ENCODE results near the gene ST6GALNAC5.

DNA sequence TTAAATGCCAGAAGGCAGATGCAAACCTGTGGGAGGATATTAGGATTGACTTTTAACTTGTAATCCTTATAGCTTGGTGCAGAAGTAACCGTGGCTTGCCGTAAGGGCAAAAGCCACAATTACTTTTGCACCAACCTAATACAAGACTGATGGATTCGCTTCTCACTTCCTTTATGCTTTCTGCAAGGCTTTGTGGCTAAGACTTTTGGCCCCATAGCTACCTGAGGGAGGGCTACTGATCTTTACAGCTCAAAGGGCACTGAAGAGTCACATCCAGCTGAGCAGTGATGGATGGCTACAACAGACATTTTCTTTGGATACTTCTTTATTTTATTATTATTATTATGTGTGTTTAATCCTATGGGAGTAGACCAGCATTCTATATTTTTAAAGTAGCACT is 140.4 kb downstream of the ST6GALNAC5 start:
- TF ChIP-seq, protein P1, sequence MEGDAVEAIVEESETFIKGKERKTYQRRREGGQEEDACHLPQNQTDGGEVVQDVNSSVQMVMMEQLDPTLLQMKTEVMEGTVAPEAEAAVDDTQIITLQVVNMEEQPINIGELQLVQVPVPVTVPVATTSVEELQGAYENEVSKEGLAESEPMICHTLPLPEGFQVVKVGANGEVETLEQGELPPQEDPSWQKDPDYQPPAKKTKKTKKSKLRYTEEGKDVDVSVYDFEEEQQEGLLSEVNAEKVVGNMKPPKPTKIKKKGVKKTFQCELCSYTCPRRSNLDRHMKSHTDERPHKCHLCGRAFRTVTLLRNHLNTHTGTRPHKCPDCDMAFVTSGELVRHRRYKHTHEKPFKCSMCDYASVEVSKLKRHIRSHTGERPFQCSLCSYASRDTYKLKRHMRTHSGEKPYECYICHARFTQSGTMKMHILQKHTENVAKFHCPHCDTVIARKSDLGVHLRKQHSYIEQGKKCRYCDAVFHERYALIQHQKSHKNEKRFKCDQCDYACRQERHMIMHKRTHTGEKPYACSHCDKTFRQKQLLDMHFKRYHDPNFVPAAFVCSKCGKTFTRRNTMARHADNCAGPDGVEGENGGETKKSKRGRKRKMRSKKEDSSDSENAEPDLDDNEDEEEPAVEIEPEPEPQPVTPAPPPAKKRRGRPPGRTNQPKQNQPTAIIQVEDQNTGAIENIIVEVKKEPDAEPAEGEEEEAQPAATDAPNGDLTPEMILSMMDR (IDR thresholded peaks at IDR 0.05), result no peak
- TF ChIP-seq ZFX (IDR thresholded peaks at IDR 0.05; ENCODE audit: borderline replicate concordance), result no peak
